MM.1S (cell line): ENCODE measurements around the gene MDGA2.

Source experiments
- EZH2phosphoT487 ChIP-seq: fragments of 300-600 bp; sonication (generic); IDR thresholded peaks from 2 replicates; pipeline ENCODE4 v1.6.1; 2018; ENCODE audit warnings: antibody characterized with exemption, low read length
- TF ChIP-seq, protein P1 (sequence below): fragments of 300-600 bp; sonication (generic); IDR thresholded peaks from 2 replicates; pipeline ENCODE4 v1.5.1; 2016; ENCODE audit warnings: antibody characterized with exemption, low read length, mixed read lengths

DNA sequence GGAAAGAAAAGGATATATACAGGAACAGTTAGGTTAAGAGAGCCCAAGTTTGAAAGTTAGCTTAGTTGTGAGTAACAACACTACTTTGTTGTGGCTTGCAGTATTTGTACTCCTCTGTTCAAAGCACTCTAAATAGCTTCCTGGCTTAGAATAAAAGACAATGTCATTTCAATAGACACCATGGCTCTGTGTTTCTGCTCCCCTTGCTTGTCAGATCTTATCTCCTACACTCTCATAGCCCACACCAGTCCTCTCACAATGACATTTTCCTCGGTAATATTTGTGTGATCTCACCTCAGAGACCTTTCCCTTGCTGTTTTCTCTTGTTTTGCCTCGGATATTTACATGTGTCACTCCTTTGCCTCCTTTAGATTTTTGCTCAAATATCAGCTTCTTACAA is 418.4 kb downstream of the MDGA2 start:
- TF ChIP-seq, protein P1, sequence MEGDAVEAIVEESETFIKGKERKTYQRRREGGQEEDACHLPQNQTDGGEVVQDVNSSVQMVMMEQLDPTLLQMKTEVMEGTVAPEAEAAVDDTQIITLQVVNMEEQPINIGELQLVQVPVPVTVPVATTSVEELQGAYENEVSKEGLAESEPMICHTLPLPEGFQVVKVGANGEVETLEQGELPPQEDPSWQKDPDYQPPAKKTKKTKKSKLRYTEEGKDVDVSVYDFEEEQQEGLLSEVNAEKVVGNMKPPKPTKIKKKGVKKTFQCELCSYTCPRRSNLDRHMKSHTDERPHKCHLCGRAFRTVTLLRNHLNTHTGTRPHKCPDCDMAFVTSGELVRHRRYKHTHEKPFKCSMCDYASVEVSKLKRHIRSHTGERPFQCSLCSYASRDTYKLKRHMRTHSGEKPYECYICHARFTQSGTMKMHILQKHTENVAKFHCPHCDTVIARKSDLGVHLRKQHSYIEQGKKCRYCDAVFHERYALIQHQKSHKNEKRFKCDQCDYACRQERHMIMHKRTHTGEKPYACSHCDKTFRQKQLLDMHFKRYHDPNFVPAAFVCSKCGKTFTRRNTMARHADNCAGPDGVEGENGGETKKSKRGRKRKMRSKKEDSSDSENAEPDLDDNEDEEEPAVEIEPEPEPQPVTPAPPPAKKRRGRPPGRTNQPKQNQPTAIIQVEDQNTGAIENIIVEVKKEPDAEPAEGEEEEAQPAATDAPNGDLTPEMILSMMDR, result no peak
- TF ChIP-seq EZH2phosphoT487, result no peak
